HG02571 (cell line): Measurements from ENCODE around the gene KIF7.
"Not testable (repeated sequence)": the region's sequence is repeated elsewhere in the genome, so short reads cannot be mapped to it uniquely, and the experiment has no call there.

Experiments used
- ATAC-seq: cut with Tn5 transposase; IDR thresholded peaks from one replicate; pipeline ENCODE4 v1.9.1; 2021; ENCODE audit warnings: mild to moderate bottlenecking, moderate library complexity; ENCODE audit not compliant: unreplicated experiment

KIF7 gene

DNA sequence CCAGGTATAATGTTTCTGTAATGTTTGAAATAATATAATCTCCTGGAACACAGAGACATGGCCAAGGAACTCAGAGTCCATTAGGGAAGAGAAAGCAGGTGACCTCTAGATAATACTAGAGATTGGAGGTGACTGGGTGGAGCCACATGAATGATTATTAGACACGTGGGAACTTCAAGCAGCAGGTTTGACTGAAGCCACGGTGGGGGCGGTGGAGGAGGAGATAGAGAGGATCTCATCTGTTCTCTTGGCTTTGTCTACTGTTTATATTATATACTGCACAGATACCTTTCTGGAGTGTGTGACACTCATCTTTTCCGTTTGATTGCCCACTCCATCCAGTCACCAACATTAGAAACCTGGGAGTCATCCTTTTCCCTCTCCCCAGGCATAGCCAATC lies 33.7 kb downstream of the KIF7 start:
- no peak for ATAC-seq

DNA sequence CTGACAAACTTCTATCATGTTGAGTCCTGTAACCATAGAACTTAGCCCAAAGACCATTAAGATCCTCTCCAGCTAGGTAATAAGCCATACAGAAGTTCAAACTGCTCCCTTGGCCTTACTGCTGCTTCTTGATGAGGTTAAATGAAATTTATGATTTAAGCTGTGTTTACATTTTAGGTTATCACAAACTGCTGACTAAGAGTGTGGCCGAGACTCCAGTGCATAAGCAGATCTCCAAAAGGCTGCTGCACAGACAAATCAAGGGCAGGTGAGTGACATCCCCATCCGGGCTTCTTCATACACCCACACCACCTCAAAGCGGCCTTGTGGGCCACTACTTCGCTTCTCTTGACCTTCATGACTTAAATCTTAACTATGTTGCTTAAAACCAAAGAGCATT lies 39.0 kb downstream of the KIF7 start:
- ATAC-seq = no peak

- ATAC-seq = no peak
Measured at GRCh38 chr15:89615135-89615534, 40.1 kb downstream of the KIF7 start.

GRCh38 chr15:89614164-89614563 lies 41.1 kb downstream of the KIF7 start:
- no peak for ATAC-seq

DNA sequence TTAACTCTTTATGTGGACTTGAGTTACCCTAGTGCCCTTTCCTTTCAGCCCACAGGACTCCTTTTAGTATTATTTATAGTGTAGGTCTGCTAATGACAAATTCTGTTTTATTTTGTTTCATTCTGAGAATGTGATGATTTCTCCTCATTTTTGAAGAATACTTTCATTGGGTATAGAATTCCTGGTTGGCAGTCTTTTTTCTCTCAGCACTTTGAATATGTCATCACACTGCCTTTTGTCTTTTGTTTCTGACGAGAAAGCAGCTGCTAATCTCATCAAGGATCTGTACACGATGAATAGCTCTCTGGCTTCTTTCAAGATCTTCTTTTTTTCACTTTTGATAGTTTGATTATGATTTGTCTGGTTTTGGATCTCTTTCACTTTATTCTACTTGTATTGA lies 42.2 kb downstream of the KIF7 start:
- no peak for ATAC-seq

- ATAC-seq = no peak
Measured at GRCh38 chr15:89611317-89611716, 44.0 kb downstream of the KIF7 start.

DNA sequence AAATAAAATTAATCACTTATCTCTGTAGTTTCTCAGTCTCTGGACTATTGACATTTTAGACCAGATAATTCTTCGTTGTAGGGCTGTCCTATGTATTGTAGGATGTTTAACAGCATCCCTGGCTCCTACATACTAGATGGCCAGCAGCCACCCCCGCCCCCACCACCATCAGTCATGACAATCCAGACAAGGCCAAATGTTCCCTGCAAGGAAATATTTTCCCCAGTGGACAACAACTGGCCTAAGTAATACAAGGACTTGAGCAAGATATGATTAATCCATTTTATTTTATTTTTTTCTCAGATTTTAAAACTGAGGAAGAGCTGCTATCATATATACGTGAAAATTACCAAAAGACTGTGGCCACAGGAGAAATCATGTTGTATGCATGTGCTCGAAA lies 56.2 kb downstream of the KIF7 start:
- no peak for ATAC-seq

DNA sequence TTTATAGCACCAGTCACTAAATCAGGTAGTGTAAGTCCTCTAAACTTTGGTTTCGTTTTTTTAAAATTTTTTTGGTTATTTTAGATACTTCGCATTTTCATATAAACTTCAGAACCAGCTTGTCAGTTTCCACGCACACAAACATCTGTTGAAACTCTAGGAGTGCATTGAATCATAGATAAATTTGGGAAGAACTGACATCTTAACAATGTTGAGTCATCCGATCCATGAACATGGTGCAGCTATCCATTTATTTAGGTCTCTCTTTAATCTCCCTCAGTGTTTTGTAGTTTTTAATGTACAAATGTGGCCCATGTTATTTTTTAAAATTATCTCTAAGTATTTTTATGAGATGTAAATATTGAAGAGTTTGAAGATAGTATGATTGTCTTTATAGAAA lies 62.2 kb downstream of the KIF7 start:
- no peak for ATAC-seq

DNA sequence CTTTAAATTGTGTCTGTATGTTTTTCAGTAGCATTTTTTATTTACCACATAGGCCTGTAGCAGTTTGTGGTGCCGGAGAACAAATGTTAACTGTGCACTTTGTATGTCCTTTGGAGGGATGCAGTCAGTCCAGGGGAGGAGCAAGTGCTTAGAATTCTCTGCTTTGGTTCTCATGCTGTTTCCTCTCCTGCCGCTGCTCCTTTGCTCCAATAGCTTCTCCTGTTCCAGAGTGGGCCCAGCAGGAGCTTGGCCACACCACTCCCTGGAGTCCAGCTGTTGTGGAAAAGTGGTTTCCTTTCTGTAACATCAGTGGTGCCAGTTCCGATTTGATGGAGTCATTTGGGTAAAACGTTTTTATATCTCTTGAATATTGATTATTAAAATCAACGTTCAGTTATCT lies 63.4 kb downstream of the KIF7 start:
- no peak for ATAC-seq

DNA sequence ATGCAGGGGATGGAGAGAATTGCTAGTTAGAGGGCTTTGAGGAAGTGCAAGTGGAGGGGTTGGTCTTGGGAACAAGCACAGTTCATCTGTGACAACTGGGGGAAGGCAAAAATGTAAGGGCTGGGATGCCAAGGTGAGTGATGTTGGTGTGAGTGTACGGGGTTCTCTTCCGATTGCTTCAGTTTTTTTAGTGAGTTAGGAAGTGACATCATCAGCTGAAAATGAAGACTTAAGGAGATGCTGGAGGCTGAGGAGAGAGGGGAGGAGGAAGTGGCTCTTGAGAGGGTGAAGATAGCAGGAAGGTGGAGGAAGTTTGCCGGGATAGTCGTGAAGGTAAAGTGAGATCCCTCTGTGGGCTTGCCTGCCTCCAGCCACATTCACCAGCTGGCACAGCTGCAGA lies 67.3 kb downstream of the KIF7 start:
- no peak for ATAC-seq

DNA sequence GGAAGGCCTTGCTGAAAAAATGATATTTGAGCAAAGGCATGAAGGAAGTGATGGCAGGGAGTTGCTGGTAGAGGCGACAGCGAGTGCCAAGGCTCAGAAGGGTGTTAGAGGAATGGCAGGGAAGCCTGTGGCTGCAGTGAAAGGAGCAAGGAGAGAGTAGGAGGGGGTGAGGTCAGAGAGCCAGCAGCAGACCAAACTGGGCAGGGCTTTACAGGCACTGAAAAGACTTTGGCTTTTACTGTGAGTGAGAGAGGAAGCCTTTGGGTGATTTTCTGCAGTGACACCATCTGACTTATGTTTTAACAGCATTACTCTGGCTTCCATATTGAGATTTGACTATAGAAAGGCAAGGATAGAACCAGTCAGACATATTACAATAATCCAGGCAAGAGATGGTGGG lies 68.6 kb downstream of the KIF7 start:
- ATAC-seq = no peak

GRCh38 chr15:89580747-89581146 lies 74.5 kb downstream of the KIF7 start:
- not testable (repeated sequence) for ATAC-seq

- no peak for ATAC-seq
Measured at GRCh38 chr15:89578146-89578545, 77.1 kb downstream of the KIF7 start.
